Ishikawa (cell line): Measurements from ENCODE around the gene WASHC3.

Experiments
- CEBPB ChIP-seq: IDR thresholded peaks from 2 replicates; pipeline ENCODE4 v1.6.1; 2012
- CREB1 ChIP-seq: IDR thresholded peaks from 2 replicates; pipeline ENCODE4 v1.6.1; 2012; ENCODE audit warnings: low read depth
- EGR1 ChIP-seq: IDR thresholded peaks from 2 replicates; pipeline ENCODE4 v1.6.1; 2012
- EP300 ChIP-seq: IDR thresholded peaks from 2 replicates; pipeline ENCODE4 v1.6.1; 2012; ENCODE audit warnings: borderline replicate concordance
- FOXM1 ChIP-seq: IDR thresholded peaks from 2 replicates; pipeline ENCODE4 v1.6.1; 2012; ENCODE audit warnings: low read depth, borderline replicate concordance
- NFIC ChIP-seq: IDR thresholded peaks from 2 replicates; pipeline ENCODE4 v1.6.1; 2012
- RAD21 ChIP-seq: IDR thresholded peaks from 2 replicates; pipeline ENCODE4 v1.6.1; 2012; ENCODE audit warnings: low read depth
- TAF1 ChIP-seq: IDR thresholded peaks from 2 replicates; pipeline ENCODE4 v1.6.1; 2012; ENCODE audit warnings: low read depth, mild to moderate bottlenecking
- TCF12 ChIP-seq: IDR thresholded peaks from 2 replicates; pipeline ENCODE4 v1.6.1; 2012; ENCODE audit warnings: low read depth
- TEAD4 ChIP-seq: IDR thresholded peaks from 2 replicates; pipeline ENCODE4 v1.6.1; 2012
- YY1 ChIP-seq: IDR thresholded peaks from 2 replicates; pipeline ENCODE4 v1.6.1; 2012; ENCODE audit warnings: low read depth
- ZBTB7A ChIP-seq: IDR thresholded peaks from 2 replicates; pipeline ENCODE4 v1.6.1; 2012; ENCODE audit warnings: low read depth
- TF ChIP-seq, protein P1 (sequence below): IDR thresholded peaks from 2 replicates; pipeline ENCODE4 v1.6.1; 2012
- TF ChIP-seq, protein P2 (sequence below): IDR thresholded peaks from 2 replicates; pipeline ENCODE4 v1.6.1; 2012
- TF ChIP-seq, protein P3 (sequence below): IDR thresholded peaks from 2 replicates; pipeline ENCODE4 v1.6.1; 2012; ENCODE audit warnings: low read depth, mild to moderate bottlenecking

The WASHC3 gene

DNA sequence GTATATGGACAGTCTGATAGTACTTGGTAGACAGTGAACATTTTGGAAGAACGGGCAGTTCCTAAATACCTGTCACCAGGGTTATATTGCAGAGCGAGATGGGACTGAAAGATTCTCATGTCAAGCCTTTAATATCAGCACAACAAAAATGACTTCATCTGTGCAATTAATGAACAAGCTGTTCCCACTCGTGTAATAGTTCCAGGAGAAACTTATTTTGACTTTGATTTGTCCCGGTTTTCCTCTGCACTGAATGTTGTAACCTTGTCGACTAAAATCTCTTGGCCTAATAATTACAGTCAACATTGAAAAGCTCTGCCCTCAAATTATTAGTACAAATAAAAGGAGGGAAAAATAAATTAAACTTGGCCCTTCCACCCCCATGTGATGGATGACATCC is 79.5 kb downstream of the WASHC3 start:
- TF ChIP-seq CEBPB (no peak), YY1 (no peak), RAD21 (no peak), NFIC (no peak), CREB1 (no peak), EGR1 (no peak), TAF1 (no peak), EP300 (no peak), TEAD4 (no peak), FOXM1 (no peak), ZBTB7A (no peak), TCF12 (no peak)
- TF ChIP-seq, protein P1, sequence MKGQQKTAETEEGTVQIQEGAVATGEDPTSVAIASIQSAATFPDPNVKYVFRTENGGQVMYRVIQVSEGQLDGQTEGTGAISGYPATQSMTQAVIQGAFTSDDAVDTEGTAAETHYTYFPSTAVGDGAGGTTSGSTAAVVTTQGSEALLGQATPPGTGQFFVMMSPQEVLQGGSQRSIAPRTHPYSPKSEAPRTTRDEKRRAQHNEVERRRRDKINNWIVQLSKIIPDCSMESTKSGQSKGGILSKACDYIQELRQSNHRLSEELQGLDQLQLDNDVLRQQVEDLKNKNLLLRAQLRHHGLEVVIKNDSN: no peak
- TF ChIP-seq, protein P2, sequence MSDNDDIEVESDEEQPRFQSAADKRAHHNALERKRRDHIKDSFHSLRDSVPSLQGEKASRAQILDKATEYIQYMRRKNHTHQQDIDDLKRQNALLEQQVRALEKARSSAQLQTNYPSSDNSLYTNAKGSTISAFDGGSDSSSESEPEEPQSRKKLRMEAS: no peak
- TF ChIP-seq, protein P3, sequence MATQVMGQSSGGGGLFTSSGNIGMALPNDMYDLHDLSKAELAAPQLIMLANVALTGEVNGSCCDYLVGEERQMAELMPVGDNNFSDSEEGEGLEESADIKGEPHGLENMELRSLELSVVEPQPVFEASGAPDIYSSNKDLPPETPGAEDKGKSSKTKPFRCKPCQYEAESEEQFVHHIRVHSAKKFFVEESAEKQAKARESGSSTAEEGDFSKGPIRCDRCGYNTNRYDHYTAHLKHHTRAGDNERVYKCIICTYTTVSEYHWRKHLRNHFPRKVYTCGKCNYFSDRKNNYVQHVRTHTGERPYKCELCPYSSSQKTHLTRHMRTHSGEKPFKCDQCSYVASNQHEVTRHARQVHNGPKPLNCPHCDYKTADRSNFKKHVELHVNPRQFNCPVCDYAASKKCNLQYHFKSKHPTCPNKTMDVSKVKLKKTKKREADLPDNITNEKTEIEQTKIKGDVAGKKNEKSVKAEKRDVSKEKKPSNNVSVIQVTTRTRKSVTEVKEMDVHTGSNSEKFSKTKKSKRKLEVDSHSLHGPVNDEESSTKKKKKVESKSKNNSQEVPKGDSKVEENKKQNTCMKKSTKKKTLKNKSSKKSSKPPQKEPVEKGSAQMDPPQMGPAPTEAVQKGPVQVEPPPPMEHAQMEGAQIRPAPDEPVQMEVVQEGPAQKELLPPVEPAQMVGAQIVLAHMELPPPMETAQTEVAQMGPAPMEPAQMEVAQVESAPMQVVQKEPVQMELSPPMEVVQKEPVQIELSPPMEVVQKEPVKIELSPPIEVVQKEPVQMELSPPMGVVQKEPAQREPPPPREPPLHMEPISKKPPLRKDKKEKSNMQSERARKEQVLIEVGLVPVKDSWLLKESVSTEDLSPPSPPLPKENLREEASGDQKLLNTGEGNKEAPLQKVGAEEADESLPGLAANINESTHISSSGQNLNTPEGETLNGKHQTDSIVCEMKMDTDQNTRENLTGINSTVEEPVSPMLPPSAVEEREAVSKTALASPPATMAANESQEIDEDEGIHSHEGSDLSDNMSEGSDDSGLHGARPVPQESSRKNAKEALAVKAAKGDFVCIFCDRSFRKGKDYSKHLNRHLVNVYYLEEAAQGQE: no peak

DNA sequence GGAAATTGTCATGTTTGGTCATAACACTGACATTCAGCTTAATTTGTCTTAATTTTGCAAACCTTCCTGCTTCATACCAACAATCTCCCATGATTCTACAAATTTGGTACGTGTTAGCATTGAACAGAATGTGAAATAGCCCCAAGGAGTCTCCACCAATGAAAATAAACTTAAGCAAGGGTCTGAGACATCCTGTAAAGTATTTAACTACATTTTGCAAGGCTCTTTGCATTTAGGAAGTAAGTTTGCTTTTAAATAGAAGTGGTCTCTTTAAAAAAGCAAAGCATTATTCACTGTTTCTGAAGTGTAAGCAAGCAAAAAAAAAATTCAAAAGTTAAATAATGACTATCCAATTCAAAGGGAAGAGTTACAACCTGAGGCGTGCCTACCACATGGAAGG is 79.9 kb downstream of the WASHC3 start:
- TF ChIP-seq, protein P1: no peak
- TF ChIP-seq EGR1 (no peak), CREB1 (no peak), TEAD4 (no peak), ZBTB7A (no peak), TCF12 (no peak), RAD21 (no peak), NFIC (no peak), EP300 (no peak), YY1 (no peak), FOXM1 (no peak)
- TF ChIP-seq, protein P3: no peak
- TF ChIP-seq, protein P2: no peak

DNA sequence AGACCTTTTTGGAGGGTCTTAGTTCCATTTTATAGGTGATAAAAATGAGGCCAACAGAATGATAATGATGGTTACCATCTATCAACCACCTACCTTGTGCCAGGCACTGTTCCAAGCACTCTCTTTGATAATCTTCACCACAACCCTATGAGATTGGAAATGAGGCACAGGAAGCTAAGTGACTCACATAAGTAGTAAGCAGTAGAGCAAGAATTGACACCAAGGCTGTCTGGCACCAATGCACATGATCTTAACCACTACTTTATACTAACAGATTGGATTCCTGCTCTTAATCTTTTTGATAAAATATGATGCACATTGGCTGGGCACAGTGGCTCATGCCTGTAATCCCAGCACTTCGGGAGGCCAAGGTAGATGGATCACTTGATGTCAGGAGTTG is 93.0 kb downstream of the WASHC3 start:
- TF ChIP-seq, protein P2: no peak
- TF ChIP-seq TAF1 (no peak), FOXM1 (no peak), YY1 (no peak), TCF12 (no peak), ZBTB7A (no peak), TEAD4 (no peak), EGR1 (no peak), EP300 (no peak), CREB1 (no peak), RAD21 (no peak), NFIC (no peak), CEBPB (no peak)
- TF ChIP-seq, protein P1: no peak
- TF ChIP-seq, protein P3: no peak

DNA sequence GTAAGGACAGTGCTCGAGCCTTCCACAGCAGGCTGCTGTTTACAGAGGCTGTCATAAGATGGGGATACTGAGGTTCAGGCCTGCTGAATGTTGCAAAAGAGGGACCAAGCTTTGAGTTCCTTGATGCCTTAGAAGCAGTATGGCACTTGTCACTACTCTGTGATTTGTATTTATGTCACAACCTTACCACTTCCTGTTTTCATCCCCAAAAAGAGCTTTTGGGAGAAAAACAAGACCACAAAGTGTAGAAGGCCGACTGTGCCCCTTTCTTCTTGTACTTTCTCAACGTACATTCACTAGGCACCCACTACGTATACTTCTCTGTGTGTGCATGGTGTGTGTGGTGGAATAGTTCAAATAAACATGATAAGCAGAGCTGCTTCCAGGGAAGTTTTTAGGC is 94.3 kb downstream of the WASHC3 start:
- TF ChIP-seq NFIC (no peak), FOXM1 (no peak), ZBTB7A (no peak), YY1 (no peak), CEBPB (no peak), EGR1 (no peak), TCF12 (no peak), TEAD4 (no peak), TAF1 (no peak), RAD21 (no peak), EP300 (no peak), CREB1 (no peak)
- TF ChIP-seq, protein P3: no peak
- TF ChIP-seq, protein P2: no peak
- TF ChIP-seq, protein P1: no peak
